Measurements from ENCODE around the gene GTF2H2C.
"Not testable (repeated sequence)": the region's sequence is repeated elsewhere in the genome, so short reads cannot be mapped to it uniquely, and the experiment has no call there.

Gene GTF2H2C

GRCh38 chr5:69568072-69568471 is 8.1 kb downstream of the GTF2H2C start:
- DNase-seq: not testable (repeated sequence)

- not testable (repeated sequence) for DNase-seq
These were observed 23.4 kb downstream of the GTF2H2C start for GRCh38 chr5:69583356-69583755.

- not testable (repeated sequence) for DNase-seq
These were observed 36.3 kb downstream of the GTF2H2C start for GRCh38 chr5:69596114-69596840.

- DNase-seq: not testable (repeated sequence)
These were observed 42.0 kb downstream of the GTF2H2C start for GRCh38 chr5:69601947-69602346.

GRCh38 chr5:69606839-69607238 is 46.8 kb downstream of the GTF2H2C start:
- DNase-seq: not testable (repeated sequence)

GRCh38 chr5:69607750-69608149 is 47.8 kb downstream of the GTF2H2C start:
- not testable (repeated sequence) for DNase-seq

- not testable (repeated sequence) for DNase-seq
These were observed 49.0 kb downstream of the GTF2H2C start for GRCh38 chr5:69608861-69609496.

GRCh38 chr5:69614843-69615242 is 54.9 kb downstream of the GTF2H2C start:
- not testable (repeated sequence) for DNase-seq

GRCh38 chr5:69631879-69632278 is 71.9 kb downstream of the GTF2H2C start:
- not testable (repeated sequence) for DNase-seq

Measured in HCEC 1CT (cell line).